Breast epithelium (tissue), 4 donors: ENCODE data around the gene GPHN. TPM values are rescaled to one million over a fixed set of nuclear protein-coding genes. Genes with fewer than 3 reads are reported as not detected.
"Not testable (repeated sequence)": the region's sequence is repeated elsewhere in the genome, so short reads cannot be mapped to it uniquely, and the experiment has no call there.

Experiments
- DNase-seq, 2 donors: peaks; one replicate each; pipeline ENCODE4 v3.0.0-alpha.2; 2019; ENCODE audit warnings: low spot score in 2 of 2
- H3K27ac ChIP-seq, 2 donors: fragments of 200-600 bp; sonication (generic) in 1 of 2; one replicate each; pipeline ENCODE4 v1.5.1; 2016 to 2019; ENCODE audit warnings: mild to moderate bottlenecking in 1 of 2
- H3K27me3 ChIP-seq, 2 donors: fragments of 200-600 bp; sonication (generic) in 1 of 2; one replicate each; pipeline versions ENCODE4 v1.5.1 to v1.6.0; 2017 to 2019; ENCODE audit warnings: control low read depth in 1 of 2, mild to moderate bottlenecking in 1 of 2
- H3K36me3 ChIP-seq: fragments of 200-600 bp; one replicate; pipeline ENCODE4 v1.5.1; 2019
- H3K4me1 ChIP-seq, 2 donors: fragments of 200-600 bp; sonication (generic); one replicate each; pipeline ENCODE4 v1.5.1; 2016 to 2019; ENCODE audit warnings: control low read depth in 1 of 2
- H3K4me3 ChIP-seq, 3 donors: fragments of 200-600 bp; sonication (generic); 1 replicate in 2 of 3; 2 replicates in 1 of 3; pipeline ENCODE4 v1.5.1; 2016 to 2019; ENCODE audit warnings: mild to moderate bottlenecking in 3 of 3, moderate library complexity in 2 of 3
- H3K9me3 ChIP-seq, 2 donors: fragments of 200-600 bp; sonication (generic) in 1 of 2; one replicate each; pipeline ENCODE4 v1.5.1; 2016 to 2019; ENCODE audit warnings: control low read depth in 1 of 2
- CTCF ChIP-seq, 3 donors: fragments of 450-650 bp; IDR thresholded peaks; one replicate each; pipeline ENCODE4 v1.5.1; 2016 to 2017; ENCODE audit warnings: antibody characterized with exemption in 3 of 3, mild to moderate bottlenecking in 3 of 3, moderate library complexity in 3 of 3
- POLR2A ChIP-seq: fragments of 450-650 bp; IDR thresholded peaks from one replicate; pipeline ENCODE4 v1.6.1; 2016; ENCODE audit warnings: antibody characterized with exemption, mild to moderate bottlenecking, moderate library complexity
- POLR2AphosphoS5 ChIP-seq, 3 donors: sonication (generic); formaldehyde crosslinking; IDR thresholded peaks; one replicate each; pipeline ENCODE4 v1.6.1; 2017; ENCODE audit warnings: antibody characterized with exemption in 3 of 3
- intact Hi-C: fragments of 100-400 bp; cut with DNase I; formaldehyde crosslinking; loops from one replicate; pipeline ENCODE4 v1.15.1; 2023; ENCODE audit warnings: low total_unique reads
- total RNA-seq, 3 donors: library from RNA; depleted of rRNA; stranded (reverse); fragments of >200 nt; gene quantifications; one replicate each; pipeline ENCODE4 v1.1.0, GENCODE V29; 2016

The GPHN gene
- total RNA-seq, 3 donors from 2014 or later: 20.9 to 39.0 (median 24.9) TPM

GRCh38 chr14:66501592-66501991 is 6.4 kb upstream of the GPHN start:
- Histone ChIP-seq H3K27ac (no peak overlapping the region), H3K27me3 (no peaks in the 10 kb centered on the region), H3K4me1 (no peaks in the 10 kb centered on the region), H3K4me3 (no peak overlapping the region), H3K36me3 (no peaks in the 10 kb centered on the region), H3K9me3 (no peaks in the 10 kb centered on the region)
- TF ChIP-seq POLR2AphosphoS5 (IDR thresholded peaks at IDR 0.05) (no peak), POLR2A (no peak), CTCF (IDR thresholded peaks at IDR 0.05) (no peak)
- intact Hi-C loops: no loop called here
- no peak for DNase-seq

GRCh38 chr14:66502836-66503235 is 5.1 kb upstream of the GPHN start:
- DNase-seq, H3K4me3 ChIP-seq, H3K36me3 ChIP-seq, H3K27me3 ChIP-seq, H3K27ac ChIP-seq, H3K4me1 ChIP-seq, intact Hi-C loops, H3K9me3 ChIP-seq: not testable (repeated sequence)

GRCh38 chr14:66503532-66503931 is 4.4 kb upstream of the GPHN start:
- no peak for TF ChIP-seq CTCF (IDR thresholded peaks at IDR 0.05)
- no peak for TF ChIP-seq POLR2A
- no peak for TF ChIP-seq POLR2AphosphoS5 (IDR thresholded peaks at IDR 0.05)
- H3K9me3 ChIP-seq: no peaks in the 10 kb centered on the region
- DNase-seq: no peak
- H3K27ac ChIP-seq: no peak overlapping the region
- H3K4me3 ChIP-seq: no peak overlapping the region
- H3K27me3 ChIP-seq: no peaks in the 10 kb centered on the region
- H3K4me1 ChIP-seq: no peaks in the 10 kb centered on the region
- intact Hi-C loops: no loop called here
- no peaks in the 10 kb centered on the region for H3K36me3 ChIP-seq

- Histone ChIP-seq H3K27me3 (no peaks in the 10 kb centered on the region), H3K36me3 (no peaks in the 10 kb centered on the region), H3K4me3 (peak overlapping the region; percentile 81 to 96 (median 92)), H3K9me3 (no peaks in the 10 kb centered on the region), H3K27ac (peak overlapping the region; percentile 88 to 93), H3K4me1 (peaks cover 0 to 7% of the 10 kb centered on the region in 2 donors)
- no peak for DNase-seq
- intact Hi-C loops: no loop called here
- TF ChIP-seq CTCF (IDR thresholded peaks at IDR 0.05) (no peak), POLR2AphosphoS5 (IDR thresholded peaks at IDR 0.05) (no peak), POLR2A (no peak)
Observed at GRCh38 chr14:66507181-66507721, 696 bp upstream of the GPHN start.

- H3K27me3 ChIP-seq: no peaks in the 10 kb centered on the region
- intact Hi-C loops: no loop called here
- no peak for DNase-seq
- no peaks in the 10 kb centered on the region for H3K9me3 ChIP-seq
- H3K36me3 ChIP-seq: no peaks in the 10 kb centered on the region
- peaks cover 0 to 7% of the 10 kb centered on the region in 2 donors for H3K4me1 ChIP-seq
- peak overlapping the region; percentile 81 to 96 (median 92) for H3K4me3 ChIP-seq
- peak overlapping the region; percentile 88 to 93 for H3K27ac ChIP-seq
- TF ChIP-seq POLR2AphosphoS5 (IDR thresholded peaks at IDR 0.05) (no peak), POLR2A (no peak), CTCF (IDR thresholded peaks at IDR 0.05) (no peak)
Observed at GRCh38 chr14:66508547-66508845, 549 bp downstream of the GPHN start.
